Thyroid gland (tissue), 4 donors: ENCODE measurements around the gene C2orf80. TPM values are rescaled to one million over a fixed set of nuclear protein-coding genes. Genes with fewer than 3 reads are reported as not detected.

Source experiments
- DNase-seq, 2 donors: peaks; one replicate each; pipeline ENCODE4 v3.0.0-alpha.2; 2019
- H3K27ac ChIP-seq, 3 donors: fragments of 200-600 bp; sonication (generic); 1 replicate in 2 of 3; 2 replicates in 1 of 3; pipeline ENCODE4 v1.5.1; 2016 to 2019; ENCODE audit warnings: mild to moderate bottlenecking in 1 of 3, moderate library complexity in 1 of 3
- H3K27me3 ChIP-seq: fragments of 200-600 bp; sonication (generic); one replicate; pipeline ENCODE4 v1.5.1; 2019
- H3K36me3 ChIP-seq, 2 donors: fragments of 200-600 bp; sonication (generic); one replicate each; pipeline ENCODE4 v1.5.1; 2016 to 2019
- H3K4me1 ChIP-seq, 2 donors: fragments of 200-600 bp; sonication (generic); one replicate each; pipeline ENCODE4 v1.5.1; 2017 to 2019
- H3K4me3 ChIP-seq, 3 donors: fragments of 200-600 bp; sonication (generic); replicated peaks in 1 of 3; 1 replicate in 2 of 3; 2 replicates in 1 of 3; pipeline ENCODE4 v1.5.1; 2016; ENCODE audit warnings: mild to moderate bottlenecking in 1 of 3
- H3K9me3 ChIP-seq: fragments of 200-600 bp; sonication (generic); one replicate; pipeline ENCODE4 v1.5.1; 2017
- POLR2A ChIP-seq, 2 donors: fragments of 450-650 bp; IDR thresholded peaks; one replicate each; pipeline ENCODE4 v1.6.1; 2017; ENCODE audit warnings: antibody characterized with exemption in 2 of 2, mild to moderate bottlenecking in 2 of 2, moderate library complexity in 1 of 2
- WGBS, 2 donors: methylation state at CpG; one replicate each; pipeline ENCODE4 v1.1.5; 2017; 5-methylcytosine and 5-hydroxymethylcytosine counted together
- intact Hi-C: fragments of 100-400 bp; cut with DNase I; formaldehyde crosslinking; loops from one replicate; pipeline ENCODE4 v1.15.1; 2023
- total RNA-seq, 4 donors: library from RNA; depleted of rRNA; stranded (reverse); fragments of >200 nt; gene quantifications; one replicate each; pipeline ENCODE4 v1.2.3, GENCODE V29; 2016
- TF ChIP-seq, protein P1 (sequence below), 6 experiments: fragments of 200-600 bp in 3 of 6; fragments of 450-650 bp in 3 of 6; sonication (generic) in 3 of 6; IDR thresholded peaks; one replicate each; pipeline ENCODE4 v1.5.1; 2016 to 2019; ENCODE audit warnings: antibody characterized with exemption in 6 of 6, mild to moderate bottlenecking in 2 of 6, inconsistent platforms in 1 of 6, moderate library complexity in 1 of 6

The C2orf80 gene
- total RNA-seq, 4 donors from 2014 or later, result not detected

DNA sequence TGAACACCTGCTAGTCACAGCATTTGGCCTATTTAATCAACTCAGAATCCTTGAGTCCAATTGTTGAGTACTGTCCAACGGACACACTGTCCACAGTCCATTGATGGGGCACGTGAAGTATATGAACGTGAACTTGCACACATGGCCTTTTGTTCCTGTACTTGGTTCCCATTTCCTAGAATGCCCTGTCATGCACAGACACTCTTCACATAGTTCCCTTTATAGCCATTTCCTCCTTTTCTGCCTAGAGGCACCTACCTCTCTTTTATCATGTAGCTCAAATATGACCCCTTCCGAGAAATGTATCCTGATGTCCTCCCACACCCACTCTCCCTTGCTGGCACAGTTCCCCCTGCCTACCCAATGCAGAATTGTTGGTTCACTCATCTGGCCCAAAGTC lies 17.7 kb downstream of the C2orf80 start:
- no peaks in the 10 kb centered on the region for H3K9me3 ChIP-seq
- intact Hi-C loops, result no loop called here
- TF ChIP-seq, protein P1, sequence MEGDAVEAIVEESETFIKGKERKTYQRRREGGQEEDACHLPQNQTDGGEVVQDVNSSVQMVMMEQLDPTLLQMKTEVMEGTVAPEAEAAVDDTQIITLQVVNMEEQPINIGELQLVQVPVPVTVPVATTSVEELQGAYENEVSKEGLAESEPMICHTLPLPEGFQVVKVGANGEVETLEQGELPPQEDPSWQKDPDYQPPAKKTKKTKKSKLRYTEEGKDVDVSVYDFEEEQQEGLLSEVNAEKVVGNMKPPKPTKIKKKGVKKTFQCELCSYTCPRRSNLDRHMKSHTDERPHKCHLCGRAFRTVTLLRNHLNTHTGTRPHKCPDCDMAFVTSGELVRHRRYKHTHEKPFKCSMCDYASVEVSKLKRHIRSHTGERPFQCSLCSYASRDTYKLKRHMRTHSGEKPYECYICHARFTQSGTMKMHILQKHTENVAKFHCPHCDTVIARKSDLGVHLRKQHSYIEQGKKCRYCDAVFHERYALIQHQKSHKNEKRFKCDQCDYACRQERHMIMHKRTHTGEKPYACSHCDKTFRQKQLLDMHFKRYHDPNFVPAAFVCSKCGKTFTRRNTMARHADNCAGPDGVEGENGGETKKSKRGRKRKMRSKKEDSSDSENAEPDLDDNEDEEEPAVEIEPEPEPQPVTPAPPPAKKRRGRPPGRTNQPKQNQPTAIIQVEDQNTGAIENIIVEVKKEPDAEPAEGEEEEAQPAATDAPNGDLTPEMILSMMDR (IDR thresholded peaks at IDR 0.05), result no peak
- no peak for TF ChIP-seq POLR2A (IDR thresholded peaks at IDR 0.05)
- no peak overlapping the region for H3K4me3 ChIP-seq
- H3K4me1 ChIP-seq, result peaks cover 0 to 4% of the 10 kb centered on the region in 2 donors
- 64 to 82% methylated on average over 4 of the region's 4 CpGs for WGBS, 2 donors
- DNase-seq, result no peak
- H3K27me3 ChIP-seq, result no peaks in the 10 kb centered on the region
- H3K27ac ChIP-seq, result no peak overlapping the region
- no peaks in the 10 kb centered on the region for H3K36me3 ChIP-seq

DNA sequence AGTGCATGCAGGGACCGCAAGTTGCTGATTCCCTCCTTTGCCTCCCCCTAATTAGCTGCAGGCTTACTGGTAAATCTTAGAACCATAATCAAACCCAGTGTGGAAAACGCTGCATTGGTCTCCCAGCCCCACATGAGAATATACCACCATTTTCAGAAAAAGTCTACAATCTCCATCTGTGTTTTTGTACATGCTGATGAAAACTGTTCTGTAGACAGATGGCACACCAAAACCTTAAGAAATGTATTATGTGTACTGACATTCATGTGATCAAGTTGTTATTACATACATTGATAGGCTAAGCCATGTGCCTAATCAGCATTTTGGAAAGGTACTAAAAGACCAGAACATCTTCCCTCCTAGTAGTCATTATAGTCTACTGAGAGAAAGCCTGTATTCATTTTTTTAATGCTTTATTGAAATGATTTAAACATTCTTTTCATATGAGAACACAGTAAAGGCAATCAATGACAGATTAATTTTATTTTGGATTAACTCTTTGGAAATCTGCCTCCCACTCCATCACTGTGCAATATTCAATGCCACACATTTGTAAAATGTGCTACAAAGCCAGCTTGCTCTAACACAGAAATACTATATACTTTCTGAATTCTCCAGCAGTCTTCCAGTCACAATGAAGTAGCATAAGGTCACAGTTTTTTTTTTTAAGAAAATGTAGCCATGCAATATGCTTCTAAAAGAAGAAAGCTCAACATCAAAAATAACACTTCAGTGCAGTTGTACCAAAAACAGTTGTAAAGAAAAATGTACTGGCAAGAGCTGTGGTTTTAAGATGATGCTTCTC lies 24.7 kb downstream of the C2orf80 start:
- Histone ChIP-seq H3K27me3 (no peaks in the 10 kb centered on the region), H3K4me1 (no peaks in the 10 kb centered on the region), H3K4me3 (no peak overlapping the region), H3K9me3 (no peaks in the 10 kb centered on the region), H3K36me3 (no peaks in the 10 kb centered on the region), H3K27ac (no peak overlapping the region)
- TF ChIP-seq, protein P1 (IDR thresholded peaks at IDR 0.05), result no peak
- TF ChIP-seq POLR2A (IDR thresholded peaks at IDR 0.05), result no peak
- WGBS, 2 donors, result 76 to 90% methylated on average over 2 of the region's 2 CpGs
- no peak for DNase-seq
- intact Hi-C loops, result no loop called here

DNA sequence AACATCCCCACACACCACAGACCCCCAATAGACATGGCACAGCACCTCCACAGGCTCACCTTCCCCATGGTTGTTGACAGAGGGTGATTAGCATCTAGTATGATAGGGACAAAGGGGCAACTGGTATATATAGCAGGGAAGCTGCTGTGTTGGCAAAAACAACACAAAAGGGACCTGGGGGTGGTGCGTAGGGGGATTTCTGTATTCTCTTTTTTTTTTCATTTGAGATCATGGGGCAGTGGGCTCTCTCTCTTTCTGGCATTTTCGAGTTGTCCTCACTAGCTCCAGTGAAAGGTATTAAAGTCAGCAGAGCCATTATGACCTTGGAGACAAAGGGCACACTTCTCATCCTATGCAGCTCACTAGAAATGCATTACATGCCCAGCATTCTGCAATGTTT lies 26.3 kb downstream of the C2orf80 start, which contains the start of gene CRYGA:
Gene CRYGA, minus strand, starts transcription at position 101 of the 400 bp plus-strand sequence. Its CDS starts 33 bp downstream, at position 68.
- intact Hi-C loops, result no loop called here
- H3K27me3 ChIP-seq, result no peaks in the 10 kb centered on the region
- no peaks in the 10 kb centered on the region for H3K9me3 ChIP-seq
- H3K27ac ChIP-seq, result no peak within 1 kb of the TSS
- DNase-seq, result no peak
- no peaks in the 10 kb centered on the region for H3K36me3 ChIP-seq
- WGBS, 2 donors, result 71% methylated on average over 2 of the region's 2 CpGs
- H3K4me1 ChIP-seq, result no peaks in the 10 kb centered on the region
- H3K4me3 ChIP-seq, result no peak within 1 kb of the TSS
- TF ChIP-seq, protein P1 (IDR thresholded peaks at IDR 0.05), result no peak
- TF ChIP-seq POLR2A (IDR thresholded peaks at IDR 0.05), result no peak

DNA sequence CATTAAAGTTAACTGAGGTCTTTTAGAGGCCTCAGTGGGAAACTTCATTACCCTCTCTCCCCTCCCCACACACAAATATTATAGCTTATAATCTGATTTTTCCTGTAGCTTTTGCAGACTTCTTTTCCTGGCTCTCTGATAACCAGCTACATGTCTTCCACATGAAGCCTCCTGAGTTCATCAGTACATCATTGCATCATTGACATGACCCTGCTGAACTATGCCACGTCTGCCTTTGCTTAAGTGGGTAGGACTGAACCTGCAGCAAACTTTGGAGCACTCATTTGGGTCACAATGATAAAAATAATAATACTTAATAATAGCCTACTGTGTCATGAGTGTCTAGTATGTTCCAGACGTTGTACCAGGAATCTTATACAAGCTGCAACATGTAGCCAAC lies 33.4 kb downstream of the C2orf80 start:
- H3K9me3 ChIP-seq, result no peaks in the 10 kb centered on the region
- H3K4me1 ChIP-seq, result no peaks in the 10 kb centered on the region
- intact Hi-C loops, result no loop called here
- WGBS, 2 donors, result 79 to 82% methylated on average over 2 of the region's 2 CpGs
- no peak overlapping the region for H3K4me3 ChIP-seq
- no peak overlapping the region for H3K27ac ChIP-seq
- TF ChIP-seq, protein P1 (IDR thresholded peaks at IDR 0.05), result no peak
- no peak for TF ChIP-seq POLR2A (IDR thresholded peaks at IDR 0.05)
- H3K36me3 ChIP-seq, result no peaks in the 10 kb centered on the region
- H3K27me3 ChIP-seq, result no peaks in the 10 kb centered on the region
- no peak for DNase-seq

DNA sequence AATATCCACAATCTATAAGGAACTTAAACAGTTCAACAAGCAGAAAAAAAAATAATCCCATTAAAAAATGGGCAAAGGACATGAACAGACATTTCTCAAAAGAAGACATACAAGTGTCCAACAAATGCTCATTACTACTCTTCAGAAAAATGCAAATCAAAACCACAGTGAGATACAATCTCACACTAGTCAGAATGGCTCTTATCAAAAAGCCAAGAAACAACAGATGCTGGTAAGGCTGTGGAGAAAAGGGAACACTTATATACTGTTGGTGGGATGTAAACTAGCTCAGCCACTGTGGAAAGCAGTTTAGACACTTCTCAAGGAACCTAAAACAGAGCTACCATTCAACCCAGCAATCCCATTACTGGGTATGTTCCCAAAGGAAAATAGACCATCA lies 36.7 kb downstream of the C2orf80 start:
- Histone ChIP-seq H3K9me3 (no peaks in the 10 kb centered on the region), H3K27me3 (no peaks in the 10 kb centered on the region), H3K4me3 (no peak overlapping the region), H3K36me3 (no peaks in the 10 kb centered on the region), H3K4me1 (no peaks in the 10 kb centered on the region), H3K27ac (no peak overlapping the region)
- no peak for DNase-seq
- intact Hi-C loops, result no loop called here
- TF ChIP-seq, protein P1 (IDR thresholded peaks at IDR 0.05), result no peak
- TF ChIP-seq POLR2A (IDR thresholded peaks at IDR 0.05), result no peak
